Stimulated activated CD4-positive, alpha-beta T cell treated with anti-CD3 and anti-CD28 coated beads, TNF-alpha, amount 100 ng/mL, for 24 hours (primary cell): ENCODE measurements around the gene SPOCK1.
"Not testable (repeated sequence)": the region's sequence is repeated elsewhere in the genome, so short reads cannot be mapped to it uniquely, and the experiment has no call there.

Source experiments
- DNase-seq, 3 experiments: peaks; one replicate each; pipeline ENCODE4 v3.0.0-alpha.2; 2020; ENCODE audit warnings: low read depth in 3 of 3

Gene SPOCK1

DNA sequence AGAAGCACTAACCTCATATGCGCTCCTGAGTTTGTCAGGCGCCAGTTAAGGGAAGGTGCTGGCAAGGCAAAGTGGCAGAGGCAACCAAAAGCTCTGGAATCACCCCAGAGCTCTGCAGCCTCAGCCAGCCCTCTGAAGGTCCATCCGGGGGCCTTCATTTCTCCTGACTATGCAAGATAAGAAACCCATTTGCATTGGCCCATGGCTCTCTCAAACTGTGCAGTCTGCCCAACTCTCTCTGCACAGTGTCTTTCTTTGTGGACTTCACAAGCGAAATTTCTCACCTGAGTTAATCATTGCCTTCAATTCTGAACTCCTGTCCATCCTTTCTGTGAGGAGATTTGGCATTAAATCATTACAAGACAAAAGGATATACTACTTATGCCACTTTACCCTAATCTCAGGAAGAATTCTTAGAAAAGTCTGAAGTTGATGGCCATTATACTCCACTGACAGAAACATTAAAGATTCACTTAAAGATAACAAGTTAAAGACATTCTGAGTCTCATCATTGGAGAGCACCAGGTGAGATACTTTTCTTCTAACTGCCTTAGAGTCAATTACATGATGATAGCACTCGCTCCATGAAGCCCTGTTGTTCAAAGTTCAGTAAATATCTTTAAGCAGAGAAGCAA lies 235.6 kb downstream of the SPOCK1 start:
- no peak for DNase-seq

DNA sequence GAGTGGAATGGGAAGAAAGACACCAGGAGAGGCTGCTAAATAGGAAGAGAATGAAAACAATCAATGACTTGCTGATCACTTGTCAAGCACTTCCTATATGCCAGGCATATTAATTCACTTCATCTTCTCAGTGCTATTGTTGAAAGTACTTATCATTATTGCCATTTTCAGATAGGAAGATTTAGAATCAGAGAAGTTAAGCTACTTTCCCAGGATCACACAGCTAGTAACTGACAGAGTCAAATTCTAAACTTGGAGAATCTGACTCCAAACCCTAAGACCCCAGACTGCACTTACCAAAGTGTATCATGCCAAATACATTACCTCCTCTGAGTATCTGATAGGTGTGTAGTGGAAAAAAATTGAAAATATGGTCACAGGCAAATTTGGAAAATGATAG lies 236.3 kb downstream of the SPOCK1 start:
- DNase-seq = no peak

DNA sequence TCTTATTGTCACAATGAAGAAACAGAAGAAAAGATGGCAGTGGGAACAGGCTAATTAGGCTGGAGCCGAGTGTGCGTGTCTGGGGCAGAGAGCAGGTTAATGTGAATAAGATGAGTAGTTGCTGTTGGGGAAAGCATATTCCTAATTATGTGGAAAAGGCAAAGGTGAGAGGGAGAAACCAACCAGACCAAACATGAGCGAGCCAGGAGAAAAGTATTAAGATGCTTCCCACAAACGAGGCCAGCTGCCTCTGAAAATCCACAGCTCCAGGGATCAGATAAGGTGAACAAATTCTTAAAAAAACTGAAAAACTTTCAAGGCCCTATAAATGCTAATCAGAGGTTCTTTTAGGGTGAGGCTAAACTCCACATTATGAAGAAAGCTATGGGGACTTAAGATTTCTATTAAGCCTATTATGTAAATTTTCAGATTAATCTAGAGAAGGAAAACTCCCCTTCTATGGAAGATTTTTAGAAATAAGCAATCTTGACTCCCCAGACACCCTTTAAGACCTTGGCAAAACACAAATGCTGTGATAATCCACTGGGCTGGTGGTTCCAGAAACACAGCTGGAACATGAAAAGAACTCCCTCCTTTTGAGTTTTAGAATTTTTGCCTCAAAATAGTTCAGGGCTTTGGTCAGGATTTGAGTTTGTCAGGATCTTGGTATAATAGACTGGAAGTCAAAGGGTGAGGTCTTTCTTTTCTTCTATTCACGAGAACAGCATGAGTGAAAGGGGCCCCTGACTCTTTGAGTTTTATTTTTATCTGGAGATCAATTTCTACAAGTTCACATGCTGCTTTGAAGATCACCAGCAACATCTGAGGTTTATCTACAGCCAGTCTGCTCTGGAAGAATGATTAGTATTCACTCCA lies 238.1 kb downstream of the SPOCK1 start:
- no peak for DNase-seq

DNA sequence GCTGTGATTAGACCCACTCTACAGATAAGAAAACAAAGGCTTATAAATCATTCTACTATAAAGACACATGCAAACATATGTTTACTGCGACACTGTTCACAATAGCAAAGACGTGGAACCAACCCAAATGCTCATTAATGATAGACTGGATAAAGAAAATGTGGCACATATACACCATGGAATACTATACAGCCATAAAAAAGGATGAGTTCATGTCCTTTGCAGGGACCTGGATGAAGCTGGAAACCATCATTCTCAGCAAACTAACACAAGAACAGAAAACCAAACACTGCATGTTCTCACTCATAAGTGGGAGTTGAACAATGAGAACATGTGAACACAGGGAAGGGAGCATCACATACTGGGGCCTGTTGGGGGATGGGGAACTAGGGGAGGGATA lies 240.0 kb downstream of the SPOCK1 start:
- not testable (repeated sequence) for DNase-seq

DNA sequence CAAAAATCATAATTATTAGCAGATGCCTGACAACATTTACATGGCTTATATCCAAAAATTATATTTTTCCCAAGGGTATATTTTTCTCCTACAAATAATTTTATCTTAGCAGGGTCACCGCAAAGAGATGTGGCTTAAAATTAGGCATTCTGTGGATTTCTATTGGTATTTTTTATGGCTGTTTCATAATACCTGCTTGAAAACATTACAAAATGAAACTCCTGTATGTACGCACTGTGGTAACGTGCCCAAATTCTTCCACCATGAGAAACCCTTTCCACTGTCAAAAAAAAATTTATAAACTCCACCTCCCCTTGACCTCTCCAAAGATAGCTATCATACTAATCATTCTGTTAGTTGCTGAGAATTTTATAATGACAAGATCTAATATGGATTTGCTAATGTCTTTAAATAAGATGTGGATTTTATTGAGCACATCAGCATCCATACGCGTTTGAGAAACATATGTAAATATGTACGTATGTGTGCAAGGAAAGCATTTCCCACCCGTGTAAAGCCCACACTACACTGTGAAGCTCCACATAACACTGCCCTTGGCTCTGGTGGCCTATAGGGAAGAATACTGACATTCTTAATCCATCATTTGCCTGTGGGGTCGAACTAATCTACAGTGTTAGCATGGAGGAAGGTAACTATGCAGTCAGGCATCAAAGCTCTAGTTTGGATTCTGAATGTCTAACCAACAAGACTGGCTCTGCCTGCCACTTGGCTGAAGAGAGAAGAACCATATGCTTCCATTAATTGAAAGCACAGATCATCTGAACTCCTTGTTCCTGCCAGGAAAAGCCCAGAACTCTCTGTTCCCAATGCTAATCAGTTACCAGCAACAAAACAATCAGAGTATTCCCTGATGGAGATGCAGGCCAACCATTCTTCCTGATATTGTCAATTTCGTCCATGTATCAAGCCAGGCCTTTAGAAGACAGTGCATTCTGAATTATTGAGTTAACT lies 244.7 kb downstream of the SPOCK1 start:
- DNase-seq = no peak

DNA sequence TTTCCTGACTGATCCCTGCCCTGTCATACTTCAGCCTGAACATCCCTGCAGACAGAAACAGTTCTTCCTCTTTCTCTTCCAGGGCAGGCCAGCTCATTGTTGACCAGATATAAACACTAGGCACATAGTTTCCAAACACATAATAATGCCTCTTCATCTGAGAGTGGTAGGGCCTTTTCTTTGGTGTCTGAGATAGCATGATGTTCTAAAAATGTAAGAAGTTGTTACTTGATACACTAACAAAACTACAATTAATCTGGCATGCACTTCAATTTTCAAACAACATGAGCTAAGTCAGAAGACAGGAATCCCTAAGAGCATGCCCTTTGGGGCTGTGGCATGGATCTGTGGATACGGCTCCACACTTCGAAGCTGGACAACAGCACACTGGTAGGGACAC lies 246.6 kb downstream of the SPOCK1 start:
- DNase-seq = no peak

DNA sequence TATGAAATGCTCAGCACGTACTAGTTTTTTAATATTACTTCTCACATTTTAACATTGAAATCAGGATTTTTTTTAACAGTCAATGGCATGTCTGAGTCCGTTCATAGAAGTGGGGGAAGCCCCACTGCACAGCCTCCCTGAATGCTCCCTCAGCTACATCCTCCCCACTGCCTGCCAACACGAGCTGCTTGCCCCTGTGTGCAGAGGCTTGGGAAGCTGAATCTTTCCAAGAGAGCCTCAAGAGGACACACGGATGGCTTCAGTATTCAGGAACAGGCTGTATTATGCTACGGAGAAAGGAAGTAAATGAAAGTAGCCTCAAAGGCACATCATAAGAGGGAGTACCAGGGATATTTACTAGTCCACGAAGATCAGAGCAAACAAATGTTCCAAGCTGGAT lies 248.7 kb downstream of the SPOCK1 start:
- no peak for DNase-seq

DNA sequence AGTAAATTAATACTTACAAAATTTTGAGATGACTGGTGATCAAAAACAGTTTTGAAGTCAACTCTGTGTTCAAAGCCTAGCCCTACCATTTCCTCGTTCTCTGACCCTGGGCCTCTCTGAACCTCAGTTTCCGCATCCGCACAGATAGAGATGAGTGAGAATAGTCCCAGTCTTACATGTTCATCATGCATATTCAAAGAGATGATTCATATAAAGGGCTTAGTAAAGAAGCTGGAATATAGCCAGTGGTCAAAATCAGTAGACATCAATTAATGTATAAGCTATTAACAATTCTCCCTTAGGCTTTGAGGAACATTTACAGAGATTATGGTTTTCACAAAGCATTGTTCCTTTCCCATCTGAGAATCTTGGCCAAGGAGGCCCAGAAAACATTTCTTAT lies 250.6 kb downstream of the SPOCK1 start:
- DNase-seq = no peak

DNA sequence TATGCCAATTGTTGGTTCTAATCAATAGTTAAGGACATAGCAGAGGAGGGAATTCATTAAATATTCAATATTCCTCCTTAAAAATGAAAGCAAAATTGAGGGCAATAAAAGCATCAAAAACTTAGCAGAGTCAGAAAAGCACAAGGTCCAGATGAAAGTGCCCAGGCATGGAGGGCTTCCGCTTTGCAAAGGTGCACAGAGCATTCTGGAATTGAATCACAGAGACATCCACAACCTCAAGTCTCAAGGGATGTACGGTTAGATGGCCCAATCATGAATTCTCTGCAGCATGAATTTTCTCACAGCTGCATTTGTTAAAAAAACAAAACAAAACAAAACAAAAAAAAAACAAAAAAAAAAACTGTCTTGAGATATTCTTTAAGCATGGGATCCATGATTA lies 253.7 kb downstream of the SPOCK1 start:
- no peak for DNase-seq

DNA sequence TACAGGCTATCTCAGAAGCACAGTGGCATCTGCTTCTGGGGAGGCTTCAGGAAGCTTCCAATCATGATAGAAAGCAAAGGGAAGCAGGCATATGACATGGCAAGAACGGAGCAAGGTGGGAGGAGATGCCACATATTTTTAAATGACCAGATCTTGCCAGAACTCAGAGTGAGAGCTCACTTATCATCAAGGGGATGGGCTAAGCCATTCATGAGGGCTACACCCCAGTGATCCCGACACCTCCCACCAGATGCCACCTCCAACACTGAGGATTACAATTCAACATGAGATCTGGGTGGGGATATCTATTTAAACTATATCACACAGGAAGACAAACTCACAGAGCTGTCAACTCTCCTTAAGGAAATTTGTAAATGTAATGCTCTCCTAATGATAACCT lies 258.8 kb downstream of the SPOCK1 start:
- DNase-seq = no peak

DNA sequence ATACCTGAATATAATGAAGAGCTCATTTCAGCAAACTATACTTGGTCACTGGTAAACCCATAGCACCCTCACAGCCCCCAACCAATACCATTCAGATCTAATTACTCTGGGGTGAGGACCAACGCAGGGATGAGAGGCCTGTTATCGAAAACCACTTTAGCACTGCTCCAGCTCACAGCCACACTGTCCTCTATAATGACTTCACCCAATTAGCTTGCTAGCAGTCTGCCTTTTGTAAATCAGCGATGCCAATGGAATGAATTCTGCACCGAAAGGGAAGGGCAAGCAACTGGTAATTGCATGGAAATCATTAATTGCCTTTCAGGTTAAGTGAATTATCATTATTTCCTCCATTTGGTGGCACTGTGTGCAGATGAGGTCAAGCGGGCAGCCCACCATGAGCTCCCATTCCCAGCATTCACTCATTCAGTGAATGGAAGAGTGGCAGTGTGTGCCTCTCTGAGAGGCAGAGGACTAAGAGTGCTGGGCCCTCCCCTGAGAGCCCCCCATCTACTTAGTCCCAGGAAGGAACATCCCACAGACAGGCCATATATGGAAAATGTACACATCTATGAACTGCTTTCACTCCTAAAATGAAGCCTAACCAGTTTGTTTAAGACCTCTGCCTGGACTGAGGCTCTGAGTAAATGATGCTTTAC lies 262.1 kb downstream of the SPOCK1 start:
- no peak for DNase-seq

DNA sequence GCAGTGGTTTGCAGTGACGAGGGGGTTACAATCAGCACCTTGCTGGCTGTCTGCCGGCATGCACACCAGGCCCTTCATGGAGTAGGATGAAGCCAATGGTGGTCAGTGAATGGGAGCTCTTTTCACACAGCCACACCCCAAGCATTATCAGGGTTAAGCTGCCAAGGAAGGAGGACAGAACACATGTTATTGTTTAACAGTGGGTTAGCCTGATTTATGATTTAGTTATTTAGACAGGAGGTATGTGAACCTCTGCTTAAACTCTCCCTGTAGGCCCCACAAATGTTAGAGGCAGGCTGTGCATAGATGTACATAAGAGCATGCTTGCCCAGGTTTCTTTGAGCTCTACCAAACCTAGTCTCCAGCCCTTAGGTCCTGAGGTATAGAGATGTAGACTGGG lies 262.9 kb downstream of the SPOCK1 start:
- no peak for DNase-seq

DNA sequence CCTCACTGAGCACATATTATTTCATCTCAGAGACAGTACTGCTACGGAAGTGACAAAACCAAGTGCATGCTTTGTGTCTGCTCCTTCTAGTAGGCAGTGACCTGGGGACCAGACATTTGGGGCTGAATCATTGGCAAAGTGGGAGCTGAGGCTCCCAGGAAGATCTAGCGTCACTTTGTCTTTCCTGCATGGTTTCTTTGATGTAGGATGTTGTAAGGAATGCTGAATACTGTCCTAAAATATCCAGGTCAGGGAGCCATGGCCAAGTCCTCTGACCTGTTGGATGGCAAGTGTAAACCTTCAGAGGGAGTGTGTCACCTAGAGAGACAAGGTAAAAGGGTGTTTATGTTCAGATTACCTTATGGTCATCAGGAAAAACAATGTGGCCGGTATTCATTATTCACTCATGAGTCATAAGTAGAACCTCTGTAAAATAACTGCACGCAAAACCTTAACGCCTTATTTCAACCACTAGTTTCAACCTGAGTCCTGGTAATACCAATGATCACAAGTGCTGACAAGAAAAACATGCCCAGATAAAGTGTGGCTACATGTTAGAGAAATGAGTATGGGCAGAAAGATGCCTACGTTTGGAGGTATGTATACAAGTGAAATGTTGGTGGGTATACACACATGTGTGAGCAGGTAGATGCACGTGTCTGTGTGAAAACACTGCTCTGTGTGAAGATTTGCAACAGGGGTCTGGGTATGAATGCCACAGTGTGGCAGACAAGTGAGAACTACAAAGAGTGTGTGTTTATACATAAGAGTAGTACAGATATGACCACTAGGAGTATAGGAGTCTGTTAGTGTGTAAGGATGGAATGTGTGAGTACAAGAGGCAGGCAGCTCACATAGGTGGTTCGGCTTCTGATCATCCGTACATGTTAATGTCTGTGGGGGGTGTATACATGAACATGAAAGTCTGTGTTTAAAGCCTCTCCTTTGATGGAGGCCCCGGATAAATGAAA lies 263.9 kb downstream of the SPOCK1 start:
- no peak for DNase-seq

DNA sequence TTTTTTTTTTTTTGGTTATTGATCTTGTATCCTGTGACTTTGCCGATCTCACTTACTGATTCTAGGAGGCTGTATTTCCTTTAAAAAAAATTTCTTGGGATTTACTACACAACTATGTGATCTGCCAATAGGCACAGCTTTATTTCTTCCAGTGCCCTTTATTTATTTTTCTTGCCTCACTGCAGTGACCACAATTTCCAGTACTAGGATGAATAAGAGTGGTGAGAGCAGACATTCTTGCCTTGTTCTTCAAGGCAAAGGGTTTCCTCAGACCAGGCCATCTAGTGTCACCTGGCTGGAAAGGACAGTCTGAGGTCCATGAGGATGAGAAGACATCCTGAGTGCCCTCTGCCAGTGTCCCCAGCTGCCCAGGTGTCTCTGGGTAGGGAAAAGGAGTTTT lies 265.4 kb downstream of the SPOCK1 start:
- DNase-seq = no peak

DNA sequence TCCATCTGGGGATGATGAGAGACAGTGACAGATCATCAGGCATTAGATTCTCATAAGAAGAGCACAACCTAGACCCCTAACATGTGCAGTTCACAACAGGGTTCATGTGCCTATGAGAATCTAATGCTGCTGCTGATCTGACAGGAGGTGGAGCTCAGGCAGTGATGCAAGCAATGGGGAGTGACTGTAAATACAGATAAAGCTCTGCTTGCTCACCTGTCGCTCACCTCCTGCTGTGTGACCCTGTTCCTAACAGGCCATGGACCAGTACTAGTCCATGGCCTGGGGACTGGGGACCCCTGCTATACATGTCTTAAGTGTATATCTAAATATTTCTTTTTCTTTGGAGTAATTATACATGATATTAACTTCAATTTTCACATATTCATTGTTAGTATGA lies 265.8 kb downstream of the SPOCK1 start:
- not testable (repeated sequence) for DNase-seq

DNA sequence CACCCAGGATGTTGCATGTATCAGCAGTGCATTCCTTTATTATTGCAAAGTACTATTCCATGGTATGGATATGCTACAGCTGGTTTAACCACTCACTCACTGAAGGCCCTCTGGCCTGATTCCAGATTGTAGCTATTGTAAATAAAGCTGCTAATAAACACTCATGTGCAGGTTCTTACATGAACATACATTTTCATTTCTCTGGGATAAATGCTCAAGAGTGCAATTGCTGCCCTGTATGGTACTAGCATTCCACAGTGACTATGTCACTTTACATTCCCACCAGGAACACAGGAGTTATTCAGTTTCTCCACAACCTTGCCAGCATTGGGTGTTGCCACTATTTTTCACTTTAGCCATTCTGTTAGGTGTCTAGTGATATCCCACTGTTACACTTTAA lies 267.6 kb downstream of the SPOCK1 start:
- no peak for DNase-seq

DNA sequence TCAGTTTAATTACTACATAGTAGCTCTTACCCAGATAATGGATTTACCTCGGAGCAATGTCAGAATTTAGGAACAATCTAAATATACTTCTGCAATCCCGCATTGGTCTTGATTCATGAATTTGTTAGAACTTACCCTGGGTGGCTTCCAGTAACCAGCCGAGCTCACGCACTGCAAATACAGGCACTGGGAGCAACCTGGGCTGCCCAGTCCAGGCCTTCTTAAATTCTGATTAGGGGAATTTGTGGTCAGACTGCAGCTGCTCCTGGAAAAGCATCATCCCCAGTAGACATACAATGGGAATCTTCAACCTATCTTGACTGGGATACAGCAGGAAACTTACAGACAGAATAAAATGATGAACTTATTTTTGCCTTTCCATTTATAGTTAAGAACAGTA lies 270.3 kb downstream of the SPOCK1 start:
- no peak for DNase-seq

DNA sequence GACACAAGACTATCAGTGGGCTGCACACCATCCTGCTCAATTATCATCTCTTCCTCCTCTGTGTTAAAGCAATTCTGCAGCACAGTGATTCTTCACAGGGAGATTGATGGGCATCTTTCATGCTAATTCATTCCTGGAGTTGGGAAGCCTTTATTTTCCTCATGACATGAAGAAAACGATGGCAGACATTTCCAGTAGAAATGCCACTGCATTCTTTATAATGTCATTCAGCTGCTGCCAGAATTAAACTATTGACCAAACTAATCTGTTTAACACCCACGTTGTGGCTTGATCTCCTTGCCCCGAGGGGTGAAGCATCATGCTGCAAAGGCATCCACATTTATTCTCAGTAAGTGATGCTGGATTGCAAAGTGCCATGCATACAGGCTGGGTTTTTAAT lies 273.0 kb downstream of the SPOCK1 start:
- no peak for DNase-seq

DNA sequence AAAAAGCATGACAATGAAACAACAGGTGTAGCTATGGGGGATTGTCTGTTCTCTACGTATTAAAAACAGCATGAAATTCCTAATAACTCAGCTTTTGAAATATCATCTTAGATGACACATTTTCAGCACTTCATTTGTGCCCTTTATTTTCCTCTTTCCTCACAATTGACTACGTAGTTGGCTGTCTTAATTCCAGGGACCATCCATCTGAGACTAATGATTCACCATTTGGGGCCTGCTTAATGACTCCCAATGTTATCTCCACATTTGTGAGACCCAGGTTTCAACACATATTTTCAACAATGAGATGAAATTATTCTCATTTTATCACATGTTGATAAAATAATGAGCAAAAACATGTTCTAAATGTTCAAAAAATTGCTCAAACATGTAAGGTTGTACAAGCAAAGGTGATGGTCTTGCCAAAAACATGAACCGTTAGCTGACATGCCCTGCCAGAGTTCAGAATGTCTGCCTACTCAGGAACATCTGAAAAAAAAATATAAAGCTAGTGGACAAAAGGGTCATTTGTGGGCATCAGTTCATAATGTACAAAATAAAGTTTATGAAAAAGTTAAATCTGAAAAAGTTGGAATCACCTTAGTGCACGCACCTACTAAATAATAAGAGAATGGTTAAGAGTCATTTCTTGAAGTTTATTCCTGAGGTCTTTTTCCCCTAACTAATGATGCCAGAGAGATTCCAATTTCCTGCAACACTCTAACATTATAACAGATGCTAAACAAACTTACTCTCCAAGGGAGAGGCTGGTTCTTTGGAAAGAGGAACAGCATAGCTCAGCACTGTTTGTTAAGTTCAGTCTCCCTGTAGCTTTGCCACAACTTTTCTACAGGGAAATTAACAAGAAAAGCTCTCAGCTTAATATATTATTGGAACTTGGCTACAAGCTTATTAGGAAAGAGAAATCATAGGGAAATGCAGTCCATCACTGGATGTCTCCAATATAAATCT lies 275.5 kb downstream of the SPOCK1 start:
- DNase-seq = no peak
